HG03066 (cell line): ENCODE measurements around the gene TMED1.
"Not testable (repeated sequence)": the region's sequence is repeated elsewhere in the genome, so short reads cannot be mapped to it uniquely, and the experiment has no call there.

Experiments used
- ATAC-seq: cut with Tn5 transposase; IDR thresholded peaks from one replicate; pipeline ENCODE4 v1.9.1; 2021; ENCODE audit warnings: low read depth; ENCODE audit not compliant: unreplicated experiment

Gene TMED1

GRCh38 chr19:10863107-10863717 lies 27.2 kb upstream of the TMED1 start:
- no peak for ATAC-seq

GRCh38 chr19:10862561-10863106 lies 26.6 kb upstream of the TMED1 start:
- no peak for ATAC-seq

- no peak for ATAC-seq
Observed at GRCh38 chr19:10861103-10861651, 25.2 kb upstream of the TMED1 start.

- ATAC-seq, result no peak
Observed at GRCh38 chr19:10858204-10858828, 22.3 kb upstream of the TMED1 start.

- ATAC-seq, result not testable (repeated sequence)
Observed at GRCh38 chr19:10856899-10857298, 20.9 kb upstream of the TMED1 start.

GRCh38 chr19:10855879-10856522 lies 20.0 kb upstream of the TMED1 start:
- no peak for ATAC-seq

- no peak for ATAC-seq
Observed at GRCh38 chr19:10854350-10855089, 18.5 kb upstream of the TMED1 start.

- ATAC-seq, result no peak
Observed at GRCh38 chr19:10852941-10853340, 16.9 kb upstream of the TMED1 start.

GRCh38 chr19:10852098-10852800 lies 16.2 kb upstream of the TMED1 start:
- no peak for ATAC-seq

- no peak for ATAC-seq
Observed at GRCh38 chr19:10850631-10851030, 14.6 kb upstream of the TMED1 start.

GRCh38 chr19:10848230-10848856 lies 12.3 kb upstream of the TMED1 start, which contains the start of gene C19orf38:
C19orf38 (plus strand) TSS chr19:10848415; CDS start chr19:10848509, 94 bp downstream.
- ATAC-seq, result no peak

- no peak for ATAC-seq
Observed at GRCh38 chr19:10846500-10847202, 10.6 kb upstream of the TMED1 start.

GRCh38 chr19:10842788-10843187 lies 6.8 kb upstream of the TMED1 start:
- no peak for ATAC-seq

GRCh38 chr19:10839114-10840050 lies 3.4 kb upstream of the TMED1 start:
- ATAC-seq, result no peak

- ATAC-seq, result no peak
Observed at GRCh38 chr19:10838377-10838776, 2.4 kb upstream of the TMED1 start.

- ATAC-seq, result not testable (repeated sequence)
Observed at GRCh38 chr19:10837649-10838048, 1.6 kb upstream of the TMED1 start.

- peak; percentile 9 for ATAC-seq
Observed at GRCh38 chr19:10836479-10837330, 693 bp upstream of the TMED1 start.
